SHP77 treated with DMSO at 0.1 percent for 48 hours (cell line): ENCODE data around the gene TMPRSS7.

Experiments
- DNase-seq: peaks from one replicate; lab custom pipeline; 2025; lab: John Stamatoyannopoulos, UW

TMPRSS7 gene

GRCh38 chr3:112034436-112034835, at the start of gene TMPRSS7:
TSS of gene TMPRSS7 (plus strand) at chr3:112034736. CDS start at chr3:112034846, 110 bp downstream.
- DNase-seq, result no peak

GRCh38 chr3:111986800-111987199, 47.7 kb upstream of the TMPRSS7 start:
- no peak for DNase-seq

- no peak for DNase-seq
Observed at GRCh38 chr3:111989061-111989678, 45.4 kb upstream of the TMPRSS7 start.

GRCh38 chr3:111993038-111993437, 41.5 kb upstream of the TMPRSS7 start:
- DNase-seq, result no peak

- DNase-seq, result peak; percentile 75
Observed at GRCh38 chr3:111998636-111999483, 35.7 kb upstream of the TMPRSS7 start, which contains the start of gene TAGLN3. TSS of gene TAGLN3 (plus strand) at chr3:111998922. CDS start at chr3:111999423, 501 bp downstream.

- DNase-seq, result no peak
Observed at GRCh38 chr3:111999484-112000324, 34.8 kb upstream of the TMPRSS7 start.

- DNase-seq, result no peak
Observed at GRCh38 chr3:112000367-112000771, 34.2 kb upstream of the TMPRSS7 start.

GRCh38 chr3:112000966-112001365, 33.6 kb upstream of the TMPRSS7 start:
- no peak for DNase-seq

GRCh38 chr3:112001526-112001925, 33.0 kb upstream of the TMPRSS7 start:
- DNase-seq, result no peak

GRCh38 chr3:112002096-112002971, 32.2 kb upstream of the TMPRSS7 start:
- DNase-seq, result no peak

GRCh38 chr3:112003321-112004080, 31.0 kb upstream of the TMPRSS7 start:
- DNase-seq, result no peak

GRCh38 chr3:112004187-112004586, 30.3 kb upstream of the TMPRSS7 start:
- no peak for DNase-seq

- DNase-seq, result no peak
Observed at GRCh38 chr3:112004669-112005068, 29.9 kb upstream of the TMPRSS7 start.

GRCh38 chr3:112005091-112005672, 29.4 kb upstream of the TMPRSS7 start:
- DNase-seq, result no peak

- no peak for DNase-seq
Observed at GRCh38 chr3:112007633-112008032, 26.9 kb upstream of the TMPRSS7 start.

- DNase-seq, result no peak
Observed at GRCh38 chr3:112009670-112010069, 24.9 kb upstream of the TMPRSS7 start.

- DNase-seq, result no peak
Observed at GRCh38 chr3:112010636-112011035, 23.9 kb upstream of the TMPRSS7 start.

GRCh38 chr3:112011376-112011940, 23.1 kb upstream of the TMPRSS7 start:
- no peak for DNase-seq

GRCh38 chr3:112012205-112012992, 22.1 kb upstream of the TMPRSS7 start:
- no peak for DNase-seq
